Measurements from ENCODE around the gene PRMT2.
"Not testable (repeated sequence)": the region's sequence is repeated elsewhere in the genome, so short reads cannot be mapped to it uniquely, and the experiment has no call there.

The PRMT2 gene

DNA sequence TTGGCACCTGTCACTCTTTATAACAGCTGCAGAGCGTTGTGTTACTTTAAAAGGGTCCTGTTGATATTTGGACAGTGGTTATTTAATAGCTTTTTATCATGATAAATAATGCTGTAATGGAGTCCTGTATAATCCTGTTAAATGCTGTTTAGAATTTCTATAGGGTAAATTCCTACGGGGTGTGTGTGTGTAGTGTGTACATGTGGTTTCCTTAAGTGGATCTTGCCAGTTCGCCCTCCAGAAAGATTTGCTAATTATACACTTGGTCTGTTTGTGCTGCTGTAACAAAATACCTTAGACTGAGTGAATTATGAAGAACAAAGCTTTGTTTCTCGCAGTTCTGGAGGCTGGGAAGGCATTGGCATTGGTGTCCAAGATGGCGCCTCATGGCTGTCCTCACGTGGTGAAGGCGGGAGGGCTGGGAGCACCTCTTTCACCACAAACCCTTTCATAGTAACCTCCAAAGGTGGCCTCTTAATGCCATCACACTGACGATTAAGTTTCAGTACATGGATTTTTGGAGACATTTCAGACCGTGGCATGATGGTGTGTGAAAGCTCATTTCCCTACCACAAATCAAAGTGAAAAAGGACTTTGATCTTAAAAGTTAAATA, 11.2 kb downstream of the PRMT2 start:
- DNase-seq, result no peak

GRCh38 chr21:46648539-46648938, 13.1 kb downstream of the PRMT2 start:
- DNase-seq, result no peak

- DNase-seq, result no peak
These were observed 13.9 kb downstream of the PRMT2 start for GRCh38 chr21:46649356-46649755.

DNA sequence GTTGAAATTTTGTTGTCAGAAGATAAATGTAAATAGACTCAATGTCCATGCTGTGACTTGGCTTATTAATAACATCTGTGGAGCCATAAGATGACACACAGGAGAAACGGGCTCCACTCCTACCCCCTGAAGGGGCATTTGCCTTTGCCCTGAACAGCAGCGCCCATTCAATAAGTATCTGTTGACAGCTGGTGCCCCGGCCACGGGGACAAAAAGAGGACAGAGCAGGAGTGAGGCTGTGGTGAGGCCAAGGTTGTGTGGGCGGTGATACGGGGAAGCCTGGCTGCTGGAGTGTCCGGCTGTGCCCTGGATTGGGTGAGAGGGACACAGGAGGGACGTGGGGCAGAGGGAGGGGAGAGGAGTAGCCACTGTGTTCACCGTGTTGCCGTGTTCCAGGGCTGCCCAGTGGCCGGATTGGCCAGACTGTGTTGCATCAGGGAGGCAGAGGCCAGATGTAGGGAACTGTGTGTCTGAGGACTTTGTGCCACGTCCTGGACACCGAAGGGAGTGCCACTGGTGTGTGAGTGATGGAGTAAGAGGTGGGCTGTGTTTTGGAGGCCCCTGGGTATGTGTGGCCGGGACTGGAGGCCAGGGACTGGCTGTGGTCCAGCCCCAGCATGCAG, 15.1 kb downstream of the PRMT2 start:
- DNase-seq, result no peak

- DNase-seq, result no peak
These were observed 15.6 kb downstream of the PRMT2 start for GRCh38 chr21:46651121-46651520.

- DNase-seq, result no peak
These were observed 19.8 kb downstream of the PRMT2 start for GRCh38 chr21:46655230-46655629.

- no peak for DNase-seq
These were observed 21.3 kb downstream of the PRMT2 start for GRCh38 chr21:46656820-46657219.

DNA sequence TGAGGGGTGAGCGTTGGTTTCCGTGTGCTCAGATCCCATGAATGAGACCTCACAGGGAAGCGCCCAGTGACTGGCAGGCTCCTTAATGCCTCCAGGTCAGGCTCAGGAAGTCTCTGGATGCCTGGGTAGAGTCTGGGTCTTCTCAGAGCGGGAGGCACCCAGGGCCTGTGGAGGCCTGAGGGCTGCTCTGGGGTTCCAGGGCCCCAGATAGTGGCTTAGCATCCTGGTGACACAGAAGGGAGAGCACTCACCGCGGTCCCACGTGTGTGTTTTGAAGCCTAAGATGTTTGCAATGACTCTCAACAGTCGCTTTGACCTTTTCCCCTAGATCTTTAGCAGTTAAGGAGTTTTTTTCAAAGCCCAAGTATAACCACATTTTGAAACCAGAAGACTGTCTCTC, 25.0 kb downstream of the PRMT2 start:
- DNase-seq, result peak; percentile 44

GRCh38 chr21:46661211-46661625, 25.7 kb downstream of the PRMT2 start:
- DNase-seq, result peak; percentile 67

- no peak for DNase-seq
These were observed 26.3 kb downstream of the PRMT2 start for GRCh38 chr21:46661642-46662366.

DNA sequence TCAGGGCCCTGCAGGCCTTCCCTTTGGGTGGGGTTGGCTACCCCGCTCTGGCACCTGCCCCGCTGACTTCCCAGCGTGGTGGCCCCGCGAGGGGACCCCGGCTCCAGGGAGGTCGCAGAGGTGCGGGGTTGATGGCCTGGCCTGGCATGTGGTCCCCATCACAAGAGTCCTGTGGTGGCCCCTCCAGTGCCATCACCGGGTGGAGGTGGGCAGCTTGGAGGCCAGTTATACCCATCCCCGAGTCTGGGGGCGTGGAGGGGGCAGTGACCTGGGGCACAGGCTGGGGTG, 26.8 kb downstream of the PRMT2 start:
- no peak for DNase-seq

GRCh38 chr21:46662765-46663500, 27.5 kb downstream of the PRMT2 start:
- no peak for DNase-seq

DNA sequence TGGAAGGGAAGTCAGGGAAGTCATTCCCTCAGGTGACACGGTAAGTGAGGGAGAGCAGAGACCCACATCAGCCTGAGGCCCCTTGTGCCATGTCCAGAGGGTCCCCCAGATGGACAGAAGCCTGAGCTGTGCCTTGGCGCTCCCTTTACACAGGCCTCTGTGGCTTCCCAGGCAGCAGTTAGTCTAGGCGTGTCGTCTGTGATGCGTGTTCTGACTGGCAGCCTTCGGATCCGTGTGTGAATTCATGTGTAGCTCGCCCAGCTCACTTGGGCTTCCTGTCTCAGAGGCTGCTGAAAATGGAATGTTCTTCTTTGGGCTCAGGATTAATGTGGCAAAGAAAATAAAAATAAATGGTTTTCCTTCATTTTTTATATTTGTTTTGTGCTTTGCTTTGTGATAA, 28.3 kb downstream of the PRMT2 start:
- no peak for DNase-seq

GRCh38 chr21:46664316-46664995, 29.0 kb downstream of the PRMT2 start:
- no peak for DNase-seq

DNA sequence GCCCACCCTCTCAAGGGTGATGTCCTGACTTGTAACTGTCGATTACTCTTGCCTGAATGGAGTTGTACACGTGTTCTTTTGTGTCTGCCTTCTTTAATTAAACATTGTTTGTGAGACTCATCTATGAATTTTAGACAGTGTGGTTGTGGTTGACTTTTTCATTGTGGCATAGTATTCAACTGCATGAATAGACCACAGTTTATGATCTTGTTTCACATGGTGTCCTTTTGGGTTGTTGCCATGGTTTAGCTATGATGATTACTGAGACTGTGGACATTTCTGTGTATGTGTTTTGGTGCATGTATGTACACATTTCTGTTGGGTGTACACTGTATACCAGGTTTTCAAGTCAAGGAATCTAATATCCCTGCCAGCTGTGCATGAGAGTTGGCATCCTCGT, 30.1 kb downstream of the PRMT2 start:
- DNase-seq, result no peak

- DNase-seq, result no peak
These were observed 31.7 kb downstream of the PRMT2 start for GRCh38 chr21:46666941-46667740.

DNA sequence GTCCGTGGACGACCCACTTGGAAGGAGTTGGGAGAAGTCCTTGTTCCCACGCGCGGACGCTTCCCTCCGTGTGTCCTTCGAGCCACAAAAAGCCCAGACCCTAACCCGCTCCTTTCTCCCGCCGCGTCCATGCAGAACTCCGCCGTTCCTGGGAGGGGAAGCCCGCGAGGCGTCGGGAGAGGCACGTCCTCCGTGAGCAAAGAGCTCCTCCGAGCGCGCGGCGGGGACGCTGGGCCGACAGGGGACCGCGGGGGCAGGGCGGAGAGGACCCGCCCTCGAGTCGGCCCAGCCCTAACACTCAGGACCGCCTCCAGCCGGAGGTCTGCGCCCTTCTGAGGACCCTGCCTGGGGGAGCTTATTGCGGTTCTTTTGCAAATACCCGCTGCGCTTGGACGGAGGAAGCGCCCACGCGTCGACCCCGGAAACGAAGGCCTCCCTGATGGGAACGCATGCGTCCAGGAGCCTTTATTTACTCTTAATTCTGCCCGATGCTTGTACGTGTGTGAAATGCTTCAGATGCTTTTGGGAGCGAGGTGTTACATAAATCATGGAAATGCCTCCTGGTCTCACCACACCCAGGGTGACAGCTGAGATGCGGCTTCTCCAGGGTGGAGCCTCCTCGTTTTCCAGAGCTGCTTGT, 32.4 kb downstream of the PRMT2 start:
- no peak for DNase-seq

DNA sequence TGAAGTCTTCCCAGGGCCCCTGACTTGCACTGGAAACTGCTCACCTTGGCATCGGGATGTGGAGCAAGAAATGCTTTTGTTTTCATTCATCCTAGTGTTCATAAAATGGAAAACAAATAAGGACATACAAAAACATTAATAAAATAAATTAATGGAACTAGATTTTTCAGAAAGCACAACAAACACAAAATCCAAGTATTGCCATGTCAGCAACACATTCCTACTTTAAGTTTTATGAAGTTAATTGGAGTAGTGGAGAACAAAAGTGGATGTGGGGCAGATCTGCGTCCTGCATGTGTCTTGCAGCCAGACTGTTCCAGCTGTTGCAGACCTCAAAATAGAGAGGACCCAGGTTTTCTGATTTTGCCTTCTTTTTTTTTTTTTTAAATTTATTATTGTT, 32.9 kb downstream of the PRMT2 start:
- DNase-seq, result no peak

DNA sequence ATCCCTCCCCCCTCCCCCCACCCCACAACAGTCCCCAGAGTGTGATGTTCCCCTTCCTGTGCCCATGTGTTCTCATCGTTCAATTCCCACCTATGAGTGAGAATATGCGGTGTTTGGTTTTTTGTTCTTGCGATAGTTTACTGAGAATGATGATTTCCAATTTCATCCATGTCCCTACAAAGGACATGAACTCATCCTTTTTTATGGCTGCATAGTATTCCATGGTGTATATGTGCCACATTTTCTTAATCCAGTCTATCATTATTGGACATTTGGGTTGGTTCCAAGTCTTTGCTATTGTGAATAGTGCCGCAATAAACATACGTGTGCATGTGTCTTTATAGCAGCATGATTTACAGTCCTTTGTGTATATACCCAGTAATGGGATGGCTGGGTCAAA, 33.4 kb downstream of the PRMT2 start:
- not testable (repeated sequence) for DNase-seq

DNA sequence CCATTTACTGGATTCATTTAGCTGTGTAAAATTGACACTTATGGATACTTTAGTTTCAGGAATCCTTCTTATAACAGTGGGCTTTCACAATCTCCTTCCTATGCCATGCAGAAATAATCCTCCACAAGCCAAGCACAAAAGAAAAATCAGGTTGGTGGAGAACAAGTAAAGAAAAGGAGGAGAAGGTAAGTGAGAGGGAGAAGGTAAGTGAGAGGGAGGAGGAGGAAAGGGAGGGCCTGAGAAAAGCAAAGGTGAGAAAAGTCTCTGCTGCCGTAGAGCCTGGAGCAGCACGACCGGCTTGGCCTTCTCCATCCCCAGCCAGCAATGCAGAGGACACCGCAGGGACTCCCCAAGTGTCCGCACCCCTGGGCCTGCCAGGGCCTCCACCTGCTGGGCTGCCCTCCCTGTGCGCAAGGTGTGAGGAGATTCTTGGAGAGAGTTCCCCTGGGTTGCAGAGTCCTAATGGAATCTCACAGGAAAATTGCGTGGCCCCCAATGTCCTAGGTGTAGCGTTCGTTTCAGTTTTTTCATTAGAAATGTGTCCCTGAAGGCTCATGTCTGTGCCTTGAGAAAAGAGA, 39.0 kb downstream of the PRMT2 start:
- no peak for DNase-seq

- no peak for DNase-seq
These were observed 40.3 kb downstream of the PRMT2 start for GRCh38 chr21:46675595-46676280.

All from activated CD8-positive, alpha-beta memory T cell treated with anti-CD3 and anti-CD28 coated beads, Interleukin-2, amount 50 U/mL, for 4 hours (primary cell).